Mesothelial cell of epicardium (in vitro differentiated cells): ENCODE data around the gene C1orf87. TPM values are rescaled to one million over a fixed set of nuclear protein-coding genes. Genes with fewer than 3 reads are reported as not detected.

Source experiments
- DNase-seq, 2 experiments: peaks; one replicate each; pipeline ENCODE4 v3.0.0; 2021; ENCODE audit warnings: low spot score in 2 of 2; ENCODE audit not compliant: unreplicated experiment in 2 of 2
- H3K27ac Mint-ChIP-seq: 2 replicates; pipeline ENCODE4 v1.8.0; 2021; ENCODE audit warnings: mixed read lengths
- H3K27me3 Mint-ChIP-seq: 2 replicates; pipeline ENCODE4 v1.8.0; 2021; ENCODE audit warnings: low read depth, mixed read lengths
- H3K36me3 Mint-ChIP-seq: 2 replicates; pipeline ENCODE4 v1.8.0; 2021; ENCODE audit warnings: mixed read lengths
- H3K4me1 Mint-ChIP-seq: 2 replicates; pipeline ENCODE4 v1.8.0; 2021; ENCODE audit warnings: mixed read lengths
- H3K4me3 Mint-ChIP-seq: 2 replicates; pipeline ENCODE4 v1.8.0; 2021; ENCODE audit warnings: mild to moderate bottlenecking, moderate library complexity, mixed read lengths
- H3K9me3 Mint-ChIP-seq: 2 replicates; pipeline ENCODE4 v1.8.0; 2021; ENCODE audit warnings: mixed read lengths
- CTCF ChIP-seq: fragments of 200-600 bp; sonication (generic); IDR thresholded peaks from one replicate; pipeline ENCODE4 v1.5.0; 2021; ENCODE audit warnings: antibody characterized with exemption; ENCODE audit not compliant: unreplicated experiment
- total RNA-seq: library from RNA; stranded (reverse); gene quantifications from 3 replicates; pipeline ENCODE4 v1.2.1, GENCODE V29; 2021

Gene C1orf87
- total RNA-seq, 1 donor from 2014 or later, result not detected

GRCh38 chr1:60017508-60018205 is 55.9 kb downstream of the C1orf87 start:
- Mint-ChIP-seq H3K36me3 (no peaks in the 10 kb centered on the region), H3K4me1 (no peaks in the 10 kb centered on the region)

DNA sequence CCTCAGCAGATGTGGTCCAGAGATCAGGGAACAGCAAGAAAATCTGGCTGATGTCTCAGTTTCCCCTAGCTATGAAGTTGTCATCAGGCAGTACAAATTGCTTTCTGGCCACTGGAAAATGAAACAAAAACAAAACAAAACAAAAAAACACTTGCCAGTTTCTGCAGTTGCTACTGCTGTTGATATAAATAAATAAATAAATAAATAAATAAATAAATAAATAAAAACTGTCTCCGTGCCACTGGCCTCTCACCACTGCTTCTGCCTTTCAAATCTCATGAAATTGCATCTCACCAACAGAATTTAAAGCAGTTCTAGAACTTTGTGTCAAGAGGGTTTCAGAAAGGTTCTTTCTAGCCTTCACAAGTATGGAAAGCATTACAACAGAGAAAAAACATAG is 62.9 kb downstream of the C1orf87 start:
- Mint-ChIP-seq H3K4me1 (no peaks in the 10 kb centered on the region), H3K4me3 (no peak overlapping the region), H3K27ac (no peak overlapping the region), H3K9me3 (peaks cover 14% of the 10 kb centered on the region), H3K36me3 (no peaks in the 10 kb centered on the region), H3K27me3 (peaks cover 12% of the 10 kb centered on the region)
- DNase-seq, result no peak
- no peak for TF ChIP-seq CTCF

More at GRCh38 chr1:60017508-60018205, 55.9 kb downstream of the C1orf87 start:
- H3K27me3 Mint-ChIP-seq, result peaks cover 30% of the 10 kb centered on the region
- H3K9me3 Mint-ChIP-seq, result peaks cover 22% of the 10 kb centered on the region
- TF ChIP-seq CTCF, result no peak
- H3K27ac Mint-ChIP-seq, result no peak overlapping the region
- DNase-seq, result no peak
- H3K4me3 Mint-ChIP-seq, result no peak overlapping the region

GRCh38 chr1:60008500-60008899 is 65.1 kb downstream of the C1orf87 start:
- H3K9me3 Mint-ChIP-seq, result peaks cover 8% of the 10 kb centered on the region

DNA sequence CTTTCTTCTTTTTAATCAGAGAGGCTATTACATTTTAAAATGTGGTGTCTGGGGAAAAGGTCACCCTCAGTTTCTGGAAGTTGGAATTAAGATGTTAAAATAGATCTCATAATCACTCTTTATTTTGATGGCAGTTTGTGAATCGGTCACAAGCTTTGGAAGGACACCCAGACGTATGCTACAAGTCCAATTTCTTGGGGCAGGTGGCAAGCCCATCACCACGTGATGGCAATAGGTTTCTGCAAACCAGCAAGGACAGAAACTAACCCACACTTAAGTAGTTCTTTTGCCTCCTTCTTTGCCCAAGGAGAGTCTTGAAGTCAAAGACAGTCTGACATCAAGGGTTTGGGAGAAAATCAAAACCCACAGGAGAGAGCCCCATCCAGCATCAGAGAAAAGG is 72.9 kb downstream of the C1orf87 start:
- H3K27ac Mint-ChIP-seq, result no peak overlapping the region
- H3K4me1 Mint-ChIP-seq, result peaks cover 14% of the 10 kb centered on the region
- no peaks in the 10 kb centered on the region for H3K9me3 Mint-ChIP-seq
- H3K36me3 Mint-ChIP-seq, result no peaks in the 10 kb centered on the region
- H3K4me3 Mint-ChIP-seq, result no peak overlapping the region
- no peak for TF ChIP-seq CTCF
- DNase-seq, result no peak
- no peaks in the 10 kb centered on the region for H3K27me3 Mint-ChIP-seq

More at GRCh38 chr1:60008500-60008899, 65.1 kb downstream of the C1orf87 start:
- no peak overlapping the region for H3K4me3 Mint-ChIP-seq
- no peak overlapping the region for H3K27ac Mint-ChIP-seq
- no peaks in the 10 kb centered on the region for H3K36me3 Mint-ChIP-seq
- H3K27me3 Mint-ChIP-seq, result peaks cover 9% of the 10 kb centered on the region
- no peak for DNase-seq
- no peaks in the 10 kb centered on the region for H3K4me1 Mint-ChIP-seq
- no peak for TF ChIP-seq CTCF

DNA sequence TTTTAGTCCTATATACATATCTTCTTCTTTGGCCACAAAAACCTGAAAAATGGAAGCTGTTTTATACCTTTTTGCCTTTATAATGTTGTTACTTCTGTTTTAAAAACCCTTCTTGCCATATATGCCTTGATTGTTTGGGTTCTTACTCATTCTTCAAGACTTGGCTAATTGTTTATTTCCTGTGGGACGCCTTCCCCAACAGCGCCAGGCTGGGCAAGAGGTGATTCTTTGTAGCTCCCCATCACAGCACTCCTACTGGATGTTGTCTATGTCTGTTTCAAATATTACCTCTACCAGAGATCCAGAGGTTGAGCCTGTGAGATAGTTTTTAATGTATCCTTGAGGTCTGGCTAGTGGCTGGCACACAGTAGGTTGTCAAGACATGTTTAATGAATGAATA is 73.8 kb downstream of the C1orf87 start:
- no peak for DNase-seq
- Mint-ChIP-seq H3K4me1 (peaks cover 23% of the 10 kb centered on the region), H3K4me3 (no peak overlapping the region), H3K9me3 (no peaks in the 10 kb centered on the region), H3K27me3 (no peaks in the 10 kb centered on the region), H3K27ac (no peak overlapping the region), H3K36me3 (no peaks in the 10 kb centered on the region)
- TF ChIP-seq CTCF, result no peak

- no peak for TF ChIP-seq CTCF
- Mint-ChIP-seq H3K27me3 (no peaks in the 10 kb centered on the region), H3K4me3 (no peak overlapping the region), H3K9me3 (no peaks in the 10 kb centered on the region), H3K4me1 (peaks cover 30% of the 10 kb centered on the region), H3K27ac (no peak overlapping the region), H3K36me3 (no peaks in the 10 kb centered on the region)
- no peak for DNase-seq
Measured at GRCh38 chr1:59999006-59999405, 74.6 kb downstream of the C1orf87 start.
